AG10803 (cell line): ENCODE data around the gene ZC3H7B.

ENCODE experiments used
- DNase-seq: peaks from one replicate; pipeline ENCODE4 v3.0.0; 2010; ENCODE audit warnings: low read depth
- H3K4me3 ChIP-seq: 2 replicates; pipeline ENCODE4 v1.5.1; 2011; ENCODE audit warnings: mild to moderate bottlenecking, low read length, control low read depth
- CTCF ChIP-seq: conservative IDR thresholded peaks from 2 replicates; pipeline ENCODE4 v1.5.1; 2011; ENCODE audit warnings: mild to moderate bottlenecking, low read length, control low read depth, inconsistent platforms

Gene ZC3H7B

GRCh38 chr22:41405588-41405987, 104.3 kb downstream of the ZC3H7B start:
- no peak for DNase-seq
- TF ChIP-seq CTCF = no peak

GRCh38 chr22:41406410-41406809, 105.1 kb downstream of the ZC3H7B start:
- TF ChIP-seq CTCF = no peak
- no peak overlapping the region for H3K4me3 ChIP-seq
- no peak for DNase-seq

More at GRCh38 chr22:41405588-41405987, 104.3 kb downstream of the ZC3H7B start:
- no peak overlapping the region for H3K4me3 ChIP-seq

GRCh38 chr22:41407433-41407832, 106.1 kb downstream of the ZC3H7B start:
- no peak for DNase-seq
- H3K4me3 ChIP-seq = no peak overlapping the region
- no peak for TF ChIP-seq CTCF

DNA sequence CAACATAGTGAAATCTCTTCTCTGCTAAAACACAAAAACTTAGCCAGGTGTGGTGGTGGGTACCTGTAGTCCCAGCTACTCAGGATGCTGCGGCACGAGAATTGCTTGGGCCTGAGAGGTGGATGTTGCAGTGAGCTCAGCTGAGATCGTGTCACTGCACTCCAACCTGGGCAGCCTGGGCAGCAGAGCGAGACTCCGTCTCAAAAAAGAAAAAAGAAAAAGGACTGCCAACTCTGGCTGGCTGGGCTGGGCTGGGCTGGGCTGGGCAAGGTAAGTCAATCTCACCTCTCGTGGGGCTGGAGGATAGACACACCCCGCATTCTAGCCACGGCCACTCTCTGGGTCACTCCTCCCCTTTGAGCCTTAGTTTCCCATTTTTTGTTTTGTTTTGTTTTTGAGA, 107.3 kb downstream of the ZC3H7B start:
- DNase-seq = no peak
- TF ChIP-seq CTCF = no peak
- no peak overlapping the region for H3K4me3 ChIP-seq
